Karpas-422 (cell line): Measurements from ENCODE around the gene GMPR. TPM values are rescaled to one million over a fixed set of nuclear protein-coding genes. Genes with fewer than 3 reads are reported as not detected.
A peak's percentile ranks its signal among the peaks of the same experiment; 100 is the strongest.

Experiments
- DNase-seq: peaks from one replicate; pipeline ENCODE4 v3.0.0-alpha.2; 2015
- H2AFZ ChIP-seq: fragments of 200-600 bp; sonication (generic); 2 replicates; pipeline ENCODE4 v1.6.1; 2014; ENCODE audit warnings: antibody characterized with exemption, low read length, mixed read lengths
- H3K27ac ChIP-seq: fragments of 200-600 bp; sonication (generic); 2 replicates; pipeline ENCODE4 v1.5.1; 2014; ENCODE audit warnings: mild to moderate bottlenecking, low read length, moderate library complexity
- H3K27me3 ChIP-seq: fragments of 200-600 bp; sonication (generic); 2 replicates; pipeline ENCODE4 v1.6.1; 2014; ENCODE audit warnings: low read length, mixed read lengths
- H3K36me3 ChIP-seq: fragments of 200-600 bp; sonication (generic); 2 replicates; pipeline ENCODE4 v1.6.1; 2014; ENCODE audit warnings: low read length, mixed read lengths; ENCODE audit not compliant: insufficient read depth
- H3K4me1 ChIP-seq: fragments of 200-600 bp; sonication (generic); 2 replicates; pipeline ENCODE4 v1.6.1; 2014; ENCODE audit warnings: mild to moderate bottlenecking, low read length, mixed read lengths
- H3K4me2 ChIP-seq: fragments of 200-600 bp; sonication (generic); 2 replicates; pipeline ENCODE4 v1.6.1; 2014; ENCODE audit warnings: low read length, low read depth, mild to moderate bottlenecking; ENCODE audit not compliant: poor library complexity, severe bottlenecking
- H3K4me3 ChIP-seq: fragments of 200-600 bp; sonication (generic); 2 replicates; pipeline ENCODE4 v1.5.1; 2014; ENCODE audit warnings: mild to moderate bottlenecking, antibody characterized with exemption, low read length, mixed read lengths
- H3K79me2 ChIP-seq: fragments of 200-600 bp; sonication (generic); 2 replicates; pipeline ENCODE4 v1.6.1; 2014; ENCODE audit warnings: mild to moderate bottlenecking, low read length, mixed read lengths
- H3K9ac ChIP-seq: fragments of 200-600 bp; sonication (generic); 2 replicates; pipeline ENCODE4 v1.6.0; 2014; ENCODE audit warnings: low read length
- H3K9me2 ChIP-seq: fragments of 200-600 bp; sonication (generic), shearing (Covaris generic); replicated peaks from 2 replicates; pipeline ENCODE4 v1.6.0; 2014; ENCODE audit warnings: mild to moderate bottlenecking, low read length, moderate library complexity; ENCODE audit not compliant: insufficient read depth
- H3K9me3 ChIP-seq: fragments of 300-700, 200-600 bp; sonication (generic); 2 replicates; pipeline ENCODE4 v1.6.1; 2014; ENCODE audit warnings: low read length, mixed read lengths
- H4K20me1 ChIP-seq: fragments of 200-600 bp; sonication (generic); 2 replicates; pipeline ENCODE4 v1.6.1; 2014; ENCODE audit warnings: mild to moderate bottlenecking, antibody characterized with exemption, low read length, low read depth; ENCODE audit not compliant: insufficient read depth
- total RNA-seq: library from RNA; depleted of rRNA; stranded (reverse); fragments of >200 nt; shearing (Covaris generic); gene quantifications from 2 replicates; pipeline ENCODE4 v1.2.3, GENCODE V29; 2014; ENCODE audit warnings: low replicate concordance

Gene GMPR
- total RNA-seq, 1 experiment from 2014 or later: not detected

GRCh38 chr6:16201706-16202105 is 36.7 kb upstream of the GMPR start:
- no peaks in the 10 kb centered on the region for H4K20me1 ChIP-seq
- DNase-seq: no peak
- H3K36me3 ChIP-seq: no peaks in the 10 kb centered on the region
- H3K9me2 ChIP-seq: no peaks in the 10 kb centered on the region
- H3K27me3 ChIP-seq: no peaks in the 10 kb centered on the region
- H3K9ac ChIP-seq: no peak overlapping the region
- H3K4me1 ChIP-seq: peaks cover 25% of the 10 kb centered on the region
- no peaks in the 10 kb centered on the region for H3K79me2 ChIP-seq
- H3K9me3 ChIP-seq: no peaks in the 10 kb centered on the region
- H3K27ac ChIP-seq: no peak overlapping the region
- H3K4me3 ChIP-seq: no peak overlapping the region
- H3K4me2 ChIP-seq: no peak overlapping the region
- H2AFZ ChIP-seq: no peak overlapping the region

- no peaks in the 10 kb centered on the region for H4K20me1 ChIP-seq
- peaks cover 25% of the 10 kb centered on the region for H3K4me1 ChIP-seq
- H3K79me2 ChIP-seq: no peaks in the 10 kb centered on the region
- no peaks in the 10 kb centered on the region for H3K9me3 ChIP-seq
- no peak overlapping the region for H2AFZ ChIP-seq
- H3K9ac ChIP-seq: no peak overlapping the region
- H3K4me3 ChIP-seq: no peak overlapping the region
- H3K27me3 ChIP-seq: no peaks in the 10 kb centered on the region
- H3K36me3 ChIP-seq: no peaks in the 10 kb centered on the region
- H3K9me2 ChIP-seq: no peaks in the 10 kb centered on the region
- H3K27ac ChIP-seq: no peak overlapping the region
- DNase-seq: no peak
- peak overlapping the region; percentile 32 for H3K4me2 ChIP-seq
These were observed 33.6 kb upstream of the GMPR start for GRCh38 chr6:16204653-16205376.

GRCh38 chr6:16205377-16206144 is 32.8 kb upstream of the GMPR start:
- DNase-seq: peak; percentile 66

GRCh38 chr6:16206595-16207037 is 31.8 kb upstream of the GMPR start:
- DNase-seq: peak; percentile 82
- no peak overlapping the region for H3K27ac ChIP-seq

More at GRCh38 chr6:16205377-16206144, 32.8 kb upstream of the GMPR start:
- no peaks in the 10 kb centered on the region for H4K20me1 ChIP-seq
- no peaks in the 10 kb centered on the region for H3K79me2 ChIP-seq
- H2AFZ ChIP-seq: peak overlapping the region; percentile 42; the same call in 1 of the 2 replicates
- no peaks in the 10 kb centered on the region for H3K36me3 ChIP-seq
- H3K27me3 ChIP-seq: no peaks in the 10 kb centered on the region
- H3K4me2 ChIP-seq: peak overlapping the region; percentile 32
- H3K4me3 ChIP-seq: peak overlapping the region; percentile 6; the same call in 1 of the 2 replicates
- H3K9ac ChIP-seq: peak overlapping the region; percentile 24; the same call in 1 of the 2 replicates
- no peak overlapping the region for H3K27ac ChIP-seq
- H3K9me3 ChIP-seq: no peaks in the 10 kb centered on the region
- H3K9me2 ChIP-seq: no peaks in the 10 kb centered on the region
- peaks cover 20% of the 10 kb centered on the region for H3K4me1 ChIP-seq

GRCh38 chr6:16208989-16209388 is 29.4 kb upstream of the GMPR start:
- H3K36me3 ChIP-seq: no peaks in the 10 kb centered on the region
- H3K27ac ChIP-seq: no peak overlapping the region
- no peaks in the 10 kb centered on the region for H3K9me3 ChIP-seq
- no peaks in the 10 kb centered on the region for H4K20me1 ChIP-seq
- peaks cover 16% of the 10 kb centered on the region for H3K4me1 ChIP-seq
- DNase-seq: no peak
- H3K4me2 ChIP-seq: no peak overlapping the region
- H3K9me2 ChIP-seq: no peaks in the 10 kb centered on the region
- no peaks in the 10 kb centered on the region for H3K79me2 ChIP-seq
- H3K4me3 ChIP-seq: no peak overlapping the region
- no peak overlapping the region for H2AFZ ChIP-seq
- H3K9ac ChIP-seq: no peak overlapping the region
- no peaks in the 10 kb centered on the region for H3K27me3 ChIP-seq

More at GRCh38 chr6:16206595-16207037, 31.8 kb upstream of the GMPR start:
- H3K4me2 ChIP-seq: no peak overlapping the region
- no peaks in the 10 kb centered on the region for H4K20me1 ChIP-seq
- H3K9ac ChIP-seq: no peak overlapping the region
- H3K4me3 ChIP-seq: no peak overlapping the region
- H3K4me1 ChIP-seq: peaks cover 16% of the 10 kb centered on the region
- H3K79me2 ChIP-seq: no peaks in the 10 kb centered on the region
- H3K36me3 ChIP-seq: no peaks in the 10 kb centered on the region
- H2AFZ ChIP-seq: no peak overlapping the region
- H3K27me3 ChIP-seq: no peaks in the 10 kb centered on the region
- no peaks in the 10 kb centered on the region for H3K9me2 ChIP-seq
- no peaks in the 10 kb centered on the region for H3K9me3 ChIP-seq

- H3K9ac ChIP-seq: no peak overlapping the region
- H3K9me2 ChIP-seq: no peaks in the 10 kb centered on the region
- H4K20me1 ChIP-seq: no peaks in the 10 kb centered on the region
- no peak for DNase-seq
- H3K9me3 ChIP-seq: no peaks in the 10 kb centered on the region
- H3K4me3 ChIP-seq: no peak overlapping the region
- no peak overlapping the region for H3K4me2 ChIP-seq
- H3K36me3 ChIP-seq: no peaks in the 10 kb centered on the region
- H3K27ac ChIP-seq: no peak overlapping the region
- no peaks in the 10 kb centered on the region for H3K27me3 ChIP-seq
- peaks cover 16% of the 10 kb centered on the region for H3K4me1 ChIP-seq
- H3K79me2 ChIP-seq: no peaks in the 10 kb centered on the region
- no peak overlapping the region for H2AFZ ChIP-seq
These were observed 28.8 kb upstream of the GMPR start for GRCh38 chr6:16209539-16209938.

- Histone ChIP-seq H3K9ac (no peak overlapping the region), H3K9me2 (no peaks in the 10 kb centered on the region), H3K79me2 (no peaks in the 10 kb centered on the region), H3K4me2 (no peak overlapping the region), H3K9me3 (no peaks in the 10 kb centered on the region), H3K27me3 (no peaks in the 10 kb centered on the region), H3K4me3 (no peak overlapping the region), H2AFZ (no peak overlapping the region), H3K36me3 (no peaks in the 10 kb centered on the region), H4K20me1 (no peaks in the 10 kb centered on the region), H3K4me1 (no peaks in the 10 kb centered on the region), H3K27ac (no peak overlapping the region)
- no peak for DNase-seq
These were observed 26.1 kb upstream of the GMPR start for GRCh38 chr6:16212276-16212675.

- Histone ChIP-seq H3K4me1 (no peaks in the 10 kb centered on the region), H4K20me1 (no peaks in the 10 kb centered on the region), H3K79me2 (no peaks in the 10 kb centered on the region), H3K27me3 (no peaks in the 10 kb centered on the region), H3K9ac (no peak overlapping the region), H3K27ac (no peak overlapping the region), H2AFZ (no peak overlapping the region), H3K4me3 (no peak overlapping the region), H3K9me3 (no peaks in the 10 kb centered on the region), H3K9me2 (no peaks in the 10 kb centered on the region), H3K36me3 (no peaks in the 10 kb centered on the region), H3K4me2 (no peak overlapping the region)
- DNase-seq: no peak
These were observed 21.8 kb upstream of the GMPR start for GRCh38 chr6:16216501-16217155.
